H1 (cell line): ENCODE measurements around the gene DMXL2. TPM values are rescaled to one million over a fixed set of nuclear protein-coding genes. Genes with fewer than 3 reads are reported as not detected.
"Not testable (repeated sequence)": the region's sequence is repeated elsewhere in the genome, so short reads cannot be mapped to it uniquely, and the experiment has no call there.

ENCODE experiments used
- CTCF ChIA-PET: fragments of 300-600 bp; sonication (Branson Sonifier 250); formaldehyde crosslinking; loops from one replicate; lab custom pipeline; 2021; ENCODE audit not compliant: partially characterized antibody; lab: Charles Lee
- POLR2A ChIA-PET: fragments of 300-600 bp; sonication (Branson Sonifier 250); formaldehyde crosslinking; loops from one replicate; lab custom pipeline; 2021; ENCODE audit warnings: inconsistent platforms; ENCODE audit not compliant: partially characterized antibody; lab: Charles Lee
- DNase-seq, 2 experiments: peaks; one replicate each; pipeline versions ENCODE4 v3.0.0 to v3.0.0-alpha.2; 2010 to 2022; ENCODE audit warnings: low spot score in 2 of 2, low read depth in 1 of 2, mixed read lengths in 1 of 2
- FAIRE-seq: peaks from 2 replicates; lab custom pipeline; 2011; peaks lifted over from hg19 to GRCh38; lab: Jason Lieb, UNC
- H2AFZ ChIP-seq: 2 replicates; pipeline ENCODE4 v1.8.1; 2012; ENCODE audit warnings: low read length, inconsistent platforms
- H2AK5ac ChIP-seq: 2 replicates; pipeline ENCODE4 v1.6.1; 2013; ENCODE audit warnings: low read depth, low read length
- H2BK120ac ChIP-seq: replicated peaks from 2 replicates; pipeline ENCODE3; 2013; ENCODE audit warnings: low read depth, low read length, inconsistent platforms
- H2BK12ac ChIP-seq: 2 replicates; pipeline ENCODE4 v1.6.1; 2013; ENCODE audit warnings: low read depth, low read length
- H2BK15ac ChIP-seq: 2 replicates; pipeline ENCODE4 v1.6.1; 2013; ENCODE audit warnings: low read length
- H2BK20ac ChIP-seq: 2 replicates; pipeline ENCODE4 v1.6.1; 2013; ENCODE audit warnings: low read length
- H2BK5ac ChIP-seq: 2 replicates; pipeline ENCODE4 v1.6.1; 2013; ENCODE audit warnings: low read depth, low read length
- H3K14ac ChIP-seq: 2 replicates; pipeline ENCODE4 v1.6.1; 2013; ENCODE audit warnings: inconsistent platforms; ENCODE audit not compliant: insufficient read length
- H3K18ac ChIP-seq: 2 replicates; pipeline ENCODE4 v1.6.1; 2013; ENCODE audit warnings: low read length; ENCODE audit errors: extremely low read depth
- H3K23ac ChIP-seq: 2 replicates; pipeline ENCODE4 v1.6.1; 2013; ENCODE audit warnings: inconsistent platforms; ENCODE audit not compliant: insufficient read length
- H3K23me2 ChIP-seq: 2 replicates; pipeline ENCODE4 v1.6.1; 2013; ENCODE audit warnings: low read depth, low read length
- H3K27ac ChIP-seq: 2 replicates; pipeline ENCODE4 v1.6.1; 2011; ENCODE audit warnings: low read depth, low read length, inconsistent platforms
- H3K27me3 ChIP-seq, 4 experiments: replicated peaks in 1 of 4; 1 replicate in 1 of 4; 2 replicates in 3 of 4; pipeline versions ENCODE4 v1.6.1 to v1.8.1; 2011 to 2013; ENCODE audit warnings: low read length in 3 of 4, mild to moderate bottlenecking in 3 of 4, inconsistent platforms in 2 of 4, mixed read lengths in 2 of 4, moderate library complexity in 1 of 4; ENCODE audit not compliant: control insufficient read depth in 3 of 4, insufficient read depth in 3 of 4; ENCODE audit errors: extremely low read depth in 1 of 4
- H3K36me3 ChIP-seq, 4 experiments: 2 replicates each; pipeline versions ENCODE4 v1.6.1 to v1.8.1; 2011 to 2013; ENCODE audit warnings: mild to moderate bottlenecking in 4 of 4, low read length in 3 of 4, moderate library complexity in 2 of 4, control low read depth in 1 of 4, inconsistent platforms in 1 of 4; ENCODE audit not compliant: insufficient read depth in 4 of 4, control insufficient read depth in 2 of 4
- H3K4ac ChIP-seq: replicated peaks from 2 replicates; pipeline ENCODE3; 2013; ENCODE audit warnings: low read length, low read depth, mixed read lengths, inconsistent platforms; ENCODE audit not compliant: insufficient read length
- H3K4me1 ChIP-seq, 4 experiments: replicated peaks in 1 of 4; 1 replicate in 1 of 4; 2 replicates in 3 of 4; pipeline versions ENCODE4 v1.6.1 to v1.8.1; 2011 to 2013; ENCODE audit warnings: low read length in 3 of 4, inconsistent platforms in 2 of 4, mixed read lengths in 1 of 4; ENCODE audit not compliant: insufficient read depth in 4 of 4, control insufficient read depth in 3 of 4
- H3K4me2 ChIP-seq, 2 experiments: 2 replicates each; pipeline versions ENCODE4 v1.6.1 to v1.8.1; 2011 to 2013; ENCODE audit warnings: low read depth in 2 of 2, low read length in 2 of 2, control low read depth in 1 of 2, inconsistent platforms in 1 of 2, mild to moderate bottlenecking in 1 of 2; ENCODE audit not compliant: insufficient read depth in 1 of 2
- H3K4me3 ChIP-seq, 4 experiments: fragments of 200-600, 300-600 bp in 1 of 4; sonication (generic), shearing (Covaris generic), sonication (Bioruptor Twin) in 1 of 4; 2 replicates each; pipeline versions ENCODE4 v1.5.1 to v1.8.1; 2011 to 2016; ENCODE audit warnings: low read length in 4 of 4, low read depth in 3 of 4, control low read depth in 2 of 4, inconsistent platforms in 2 of 4, mild to moderate bottlenecking in 2 of 4, mixed read lengths in 1 of 4, moderate library complexity in 1 of 4; ENCODE audit not compliant: insufficient read depth in 2 of 4; ENCODE audit errors: extremely low read depth in 1 of 4
- H3K56ac ChIP-seq: replicated peaks from 2 replicates; pipeline ENCODE3; 2013; ENCODE audit warnings: low read depth, mild to moderate bottlenecking, mixed read lengths, low read length, inconsistent platforms; ENCODE audit not compliant: insufficient read length
- H3K79me1 ChIP-seq: 2 replicates; pipeline ENCODE4 v1.6.1; 2013; ENCODE audit warnings: low read depth, low read length, control low read depth
- H3K79me2 ChIP-seq, 2 experiments: 2 replicates each; pipeline versions ENCODE4 v1.6.1 to v1.8.1; 2012 to 2013; ENCODE audit warnings: low read length in 2 of 2, mild to moderate bottlenecking in 2 of 2, inconsistent platforms in 1 of 2; ENCODE audit not compliant: insufficient read depth in 2 of 2, control insufficient read depth in 1 of 2
- H3K9ac ChIP-seq, 4 experiments: replicated peaks in 1 of 4; 1 replicate in 1 of 4; 2 replicates in 3 of 4; pipeline versions ENCODE4 v1.6.1 to v1.8.1; 2011 to 2013; ENCODE audit warnings: low read depth in 3 of 4, low read length in 3 of 4, control low read depth in 2 of 4, mild to moderate bottlenecking in 2 of 4, moderate library complexity in 2 of 4, inconsistent platforms in 1 of 4; ENCODE audit errors: extremely low read depth in 1 of 4
- H3K9me3 ChIP-seq, 2 experiments: 2 replicates each; pipeline versions ENCODE4 v1.6.1 to v1.8.1; 2012 to 2013; ENCODE audit warnings: mild to moderate bottlenecking in 2 of 2, moderate library complexity in 2 of 2, control low read depth in 1 of 2, inconsistent platforms in 1 of 2, low read depth in 1 of 2, low read length in 1 of 2, mixed read lengths in 1 of 2; ENCODE audit not compliant: insufficient read depth in 2 of 2
- H4K20me1 ChIP-seq, 2 experiments: replicated peaks in 1 of 2; 2 replicates each; pipeline versions ENCODE3 to v1.8.1; 2011 to 2013; ENCODE audit warnings: inconsistent platforms in 2 of 2, low read length in 2 of 2, mild to moderate bottlenecking in 1 of 2; ENCODE audit not compliant: insufficient read depth in 2 of 2, control insufficient read depth in 1 of 2
- H4K5ac ChIP-seq: 2 replicates; pipeline ENCODE4 v1.6.1; 2013; ENCODE audit warnings: low read length, low read depth, mixed read lengths, inconsistent platforms; ENCODE audit not compliant: insufficient read length
- H4K8ac ChIP-seq: 2 replicates; pipeline ENCODE4 v1.8.0; 2013; ENCODE audit warnings: mild to moderate bottlenecking, moderate library complexity, low read length, inconsistent platforms; ENCODE audit not compliant: insufficient read depth; ENCODE audit errors: extremely low read depth
- H4K91ac ChIP-seq: replicated peaks from 2 replicates; pipeline ENCODE3; 2013; ENCODE audit warnings: low read length, mixed read lengths, inconsistent platforms; ENCODE audit not compliant: insufficient read length
- WGBS, 2 experiments: shearing (Covaris generic) in 1 of 2; methylation state at CpG; one replicate each; pipeline versions ENCODE4 v1.1.6 to v1.1.7; 2013 to 2015; ENCODE audit warnings: low lambda C conversion rate in 2 of 2, mixed read lengths in 2 of 2, inconsistent platforms in 1 of 2, low coverage in 1 of 2, missing lambda C conversion rate in 1 of 2; ENCODE audit not compliant: insufficient replicate concordance in 2 of 2, insufficient coverage in 1 of 2, insufficient read length in 1 of 2; ENCODE audit errors: extremely low coverage in 1 of 2, missing lambda C conversion rate in 1 of 2; 5-methylcytosine and 5-hydroxymethylcytosine counted together
- polyA plus RNA-seq, 7 experiments: library from polyadenylated mRNA; depleted of rRNA in 3 of 7; stranded (reverse) in 5 of 7; unstranded in 2 of 7; fragments of >200 nt in 5 of 7; fragments of 200-250 nt in 2 of 7; gene quantifications; 1 replicate in 5 of 7; 2 replicates in 1 of 7; 4 replicates in 1 of 7; pipeline versions ENCODE4 v1.2.1 to v1.2.3, GENCODE V29; 2011 to 2013; ENCODE audit warnings: missing spikeins in 2 of 7, mixed read lengths in 2 of 7
- total RNA-seq: library from RNA; stranded (reverse); fragmentation: NEBNext Ultra II Directional; extraction: Animal tissue kit (Norgen Biotek cat#: 25700); gene quantifications from 2 replicates; pipeline ENCODE4 v1.2.1, GENCODE V29; 2021

DMXL2 gene
- total and polyA plus RNA-seq, 2 of the 8 experiments (the other 6 are each of a cell fraction or from before 2014, with no cell fraction given), result 9.5 to 10.6 TPM

DNA sequence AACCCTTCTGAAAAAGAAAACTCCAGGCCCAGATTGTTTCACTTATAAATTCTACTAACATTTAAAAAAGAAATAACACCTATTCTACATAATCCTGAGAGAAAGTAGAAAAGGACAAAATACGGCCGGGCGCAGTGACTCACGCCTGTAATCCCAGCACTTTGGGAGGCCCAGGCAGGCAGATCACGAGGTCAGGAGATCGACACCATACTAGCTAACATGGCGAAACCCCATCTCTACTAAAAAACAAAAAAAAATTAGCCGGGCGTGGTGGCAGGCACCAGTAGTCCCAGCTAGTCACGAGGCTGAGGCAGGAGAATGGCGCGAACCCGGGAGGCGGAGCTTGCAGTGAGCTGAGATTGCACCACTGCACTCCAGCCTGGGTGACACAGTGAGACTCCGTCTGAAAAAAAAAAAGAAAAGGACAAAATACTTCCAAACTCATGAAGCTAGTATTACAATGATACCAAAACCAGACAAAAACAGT, 19.1 kb downstream of the DMXL2 start:
- H3K4me2 ChIP-seq, H3K4me3 ChIP-seq, DNase-seq: not testable (repeated sequence)

More for the DNA sequence above, 19.1 kb downstream of the DMXL2 start:
- H3K27me3 ChIP-seq, H3K9me3 ChIP-seq, H4K20me1 ChIP-seq, FAIRE-seq, H3K56ac ChIP-seq, H4K91ac ChIP-seq, H2BK5ac ChIP-seq, H3K23me2 ChIP-seq, H2AFZ ChIP-seq, H2BK120ac ChIP-seq, H3K18ac ChIP-seq, H3K14ac ChIP-seq, H3K4ac ChIP-seq, H3K9ac ChIP-seq, H2AK5ac ChIP-seq, H4K8ac ChIP-seq, H2BK20ac ChIP-seq, H4K5ac ChIP-seq, H2BK15ac ChIP-seq, H3K36me3 ChIP-seq, H3K27ac ChIP-seq, H3K23ac ChIP-seq, H3K79me1 ChIP-seq, H3K4me1 ChIP-seq, POLR2A ChIA-PET, H2BK12ac ChIP-seq, H3K79me2 ChIP-seq: not testable (repeated sequence)
- 83% methylated on average over 15 of the region's 15 CpGs; no CpG with 5 or more reads in 1 of the 2 experiments for WGBS, 2 experiments
- CTCF ChIA-PET, result interaction anchor here (0.6 to 1.6 kb wide), 3 partner anchors 50 to 177 kb away, joined by 3 to 4 read pairs (median 3); no protein-coding TSS in a partner anchor
